Cardiac fibroblast (primary cell): ENCODE data around the gene TLR1.
A peak's percentile ranks its signal among the peaks of the same experiment; 100 is the strongest.

Experiments used
- DNase-seq, 2 donors: peaks; one replicate each; pipeline versions ENCODE4 v3.0.0 to v3.0.0-alpha.2; 2010; ENCODE audit warnings: low read depth in 2 of 2
- H3K4me3 ChIP-seq, 2 donors: replicated peaks in 1 of 2; 1 replicate in 1 of 2; 2 replicates in 1 of 2; pipeline ENCODE4 v1.5.1; 2011; ENCODE audit warnings: low read depth in 2 of 2, low read length in 2 of 2, mild to moderate bottlenecking in 2 of 2, moderate library complexity in 1 of 2
- CTCF ChIP-seq: IDR thresholded peaks from one replicate; pipeline ENCODE4 v1.5.1; 2011; ENCODE audit warnings: low read depth, mild to moderate bottlenecking, low read length, inconsistent platforms

The TLR1 gene

GRCh38 chr4:38832624-38833528 lies 28.3 kb upstream of the TLR1 start:
- TF ChIP-seq CTCF, result peak; percentile 22
- DNase-seq, result no peak
- no peak overlapping the region for H3K4me3 ChIP-seq

- no peak for TF ChIP-seq CTCF
These were observed 27.6 kb upstream of the TLR1 start for GRCh38 chr4:38832206-38832605.

GRCh38 chr4:38831653-38832052 lies 27.1 kb upstream of the TLR1 start:
- peak in 1 of 2 donors; percentile 10 for DNase-seq
- no peak for TF ChIP-seq CTCF
- H3K4me3 ChIP-seq, result no peak overlapping the region

More at GRCh38 chr4:38832206-38832605, 27.6 kb upstream of the TLR1 start:
- DNase-seq, result no peak
- no peak overlapping the region for H3K4me3 ChIP-seq

- TF ChIP-seq CTCF, result no peak
- no peak overlapping the region for H3K4me3 ChIP-seq
- no peak for DNase-seq
These were observed 24.6 kb upstream of the TLR1 start for GRCh38 chr4:38829237-38829636.

- DNase-seq, result no peak
- no peak overlapping the region for H3K4me3 ChIP-seq
- no peak for TF ChIP-seq CTCF
These were observed 19.2 kb upstream of the TLR1 start for GRCh38 chr4:38823766-38824165.

- no peak overlapping the region for H3K4me3 ChIP-seq
- no peak for TF ChIP-seq CTCF
- peak in 1 of 2 donors; percentile 15 for DNase-seq
These were observed 18.2 kb upstream of the TLR1 start for GRCh38 chr4:38822748-38823303.
